Astrocyte (in vitro differentiated cells and primary cell): ENCODE data around the gene ZNF207.

Experiments used
- CTCF ChIP-seq: IDR thresholded peaks from 2 replicates; pipeline ENCODE4 v1.5.1; 2011; ENCODE audit warnings: low read depth, mild to moderate bottlenecking, inconsistent platforms, low read length, moderate library complexity; ENCODE audit not compliant: insufficient read depth
- EZH2 ChIP-seq: IDR thresholded peaks from 2 replicates; pipeline ENCODE4 v1.6.1; 2012; ENCODE audit warnings: mild to moderate bottlenecking, low read length, inconsistent platforms; ENCODE audit not compliant: insufficient read depth

- no peak for TF ChIP-seq CTCF
- TF ChIP-seq EZH2, result no peak
Observed at GRCh38 chr17:32429598-32429997, 79.6 kb downstream of the ZNF207 start.
